Measurements from ENCODE around the gene SLX9.

DNA sequence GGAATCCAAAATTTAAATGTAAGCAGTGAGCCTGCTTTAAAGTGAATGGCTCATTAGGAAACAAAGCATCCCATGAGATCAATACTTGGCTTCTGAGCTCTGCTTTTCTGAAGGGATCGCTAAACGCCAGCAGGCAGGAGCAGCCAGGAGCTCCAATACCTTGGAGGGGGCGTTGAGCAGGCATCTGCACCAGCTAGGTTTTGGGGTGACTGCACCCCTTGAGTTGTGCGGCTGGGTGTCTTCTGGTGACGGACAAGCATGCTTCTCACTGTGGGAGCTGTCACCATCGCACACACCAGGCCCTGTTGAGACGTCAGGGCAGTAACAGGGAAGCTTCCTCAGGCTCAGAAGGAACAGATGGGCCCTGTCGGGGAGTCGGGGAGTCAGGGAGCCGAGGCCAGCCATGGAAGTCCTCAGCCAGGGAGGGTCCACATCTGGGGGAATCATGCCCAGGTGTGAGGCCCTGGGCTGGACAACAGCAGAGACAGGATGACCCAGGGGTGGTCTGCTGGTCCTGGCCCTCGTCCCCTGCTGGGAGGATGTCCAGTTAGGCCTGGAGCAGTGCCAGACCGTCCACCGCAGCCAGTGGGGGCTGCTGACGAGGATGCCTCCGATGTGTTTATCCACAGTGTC, 76.7 kb downstream of the SLX9 start:
- no peak for TF ChIP-seq POLR2AphosphoS5 (IDR thresholded peaks at IDR 0.05)
- TF ChIP-seq, protein P1, sequence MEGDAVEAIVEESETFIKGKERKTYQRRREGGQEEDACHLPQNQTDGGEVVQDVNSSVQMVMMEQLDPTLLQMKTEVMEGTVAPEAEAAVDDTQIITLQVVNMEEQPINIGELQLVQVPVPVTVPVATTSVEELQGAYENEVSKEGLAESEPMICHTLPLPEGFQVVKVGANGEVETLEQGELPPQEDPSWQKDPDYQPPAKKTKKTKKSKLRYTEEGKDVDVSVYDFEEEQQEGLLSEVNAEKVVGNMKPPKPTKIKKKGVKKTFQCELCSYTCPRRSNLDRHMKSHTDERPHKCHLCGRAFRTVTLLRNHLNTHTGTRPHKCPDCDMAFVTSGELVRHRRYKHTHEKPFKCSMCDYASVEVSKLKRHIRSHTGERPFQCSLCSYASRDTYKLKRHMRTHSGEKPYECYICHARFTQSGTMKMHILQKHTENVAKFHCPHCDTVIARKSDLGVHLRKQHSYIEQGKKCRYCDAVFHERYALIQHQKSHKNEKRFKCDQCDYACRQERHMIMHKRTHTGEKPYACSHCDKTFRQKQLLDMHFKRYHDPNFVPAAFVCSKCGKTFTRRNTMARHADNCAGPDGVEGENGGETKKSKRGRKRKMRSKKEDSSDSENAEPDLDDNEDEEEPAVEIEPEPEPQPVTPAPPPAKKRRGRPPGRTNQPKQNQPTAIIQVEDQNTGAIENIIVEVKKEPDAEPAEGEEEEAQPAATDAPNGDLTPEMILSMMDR (IDR thresholded peaks at IDR 0.05) = no peak
- no peak for TF ChIP-seq EP300 (IDR thresholded peaks at IDR 0.05)
- no peak for TF ChIP-seq POLR2A (IDR thresholded peaks at IDR 0.05; ENCODE audit: low read depth)

All from esophagus muscularis mucosa (tissue), 4 donors.